ENCODE results near the gene TAS2R38.

Gene TAS2R38

DNA sequence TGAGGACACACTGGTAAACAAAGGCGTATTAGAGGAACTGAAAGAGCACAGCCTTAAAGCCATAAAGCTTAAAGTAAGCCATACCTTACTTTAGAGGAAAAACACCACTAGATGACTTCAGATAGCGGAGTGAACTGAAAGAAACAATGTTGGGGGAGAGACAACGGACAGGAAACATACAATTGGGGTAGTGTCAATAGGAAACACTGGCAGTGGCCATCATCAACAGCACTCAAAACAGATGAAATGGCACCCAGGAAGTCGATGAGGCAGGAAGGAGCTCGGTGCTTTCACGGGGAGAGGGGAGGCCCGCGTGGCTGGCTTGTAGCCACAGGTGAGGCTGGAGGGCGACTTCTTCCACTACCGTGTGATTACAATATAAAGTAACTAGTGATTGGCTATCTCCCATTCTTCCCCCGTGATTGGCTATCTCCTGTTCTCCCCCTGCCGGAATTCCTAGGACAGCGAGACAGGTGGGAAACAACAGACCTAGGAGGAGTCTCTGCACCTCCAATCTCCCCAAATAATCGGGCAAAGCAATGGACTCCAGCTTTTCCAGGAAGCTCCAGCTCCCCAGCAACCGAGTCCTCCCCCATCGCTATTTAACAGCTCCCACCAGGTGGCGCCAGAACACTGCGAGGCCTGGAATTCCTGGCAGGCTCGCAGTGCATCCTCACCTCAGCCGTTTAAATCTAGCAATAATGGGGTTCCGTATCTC lies 2.4 kb upstream of the TAS2R38 start:
- DNase-seq = peak; percentile 90

DNA sequence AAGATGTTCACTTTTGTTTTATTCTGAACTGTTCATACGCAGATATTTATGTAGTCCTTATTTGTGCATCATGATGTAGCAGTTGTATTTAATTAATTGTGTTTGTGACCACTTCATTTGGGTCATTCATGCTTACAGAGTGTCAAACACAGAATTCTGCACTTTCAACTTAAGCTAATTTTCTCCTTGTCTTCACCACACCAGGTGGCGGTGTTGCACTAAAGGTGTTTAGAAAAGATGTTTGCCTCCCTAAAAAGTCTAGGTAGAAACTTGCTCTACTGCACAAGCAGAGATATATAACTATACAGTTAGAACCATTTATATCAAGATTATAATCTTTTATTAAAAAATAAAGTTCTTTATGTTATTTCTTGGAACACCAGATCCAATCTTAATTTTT lies 1.3 kb upstream of the TAS2R38 start:
- DNase-seq = no peak

DNA sequence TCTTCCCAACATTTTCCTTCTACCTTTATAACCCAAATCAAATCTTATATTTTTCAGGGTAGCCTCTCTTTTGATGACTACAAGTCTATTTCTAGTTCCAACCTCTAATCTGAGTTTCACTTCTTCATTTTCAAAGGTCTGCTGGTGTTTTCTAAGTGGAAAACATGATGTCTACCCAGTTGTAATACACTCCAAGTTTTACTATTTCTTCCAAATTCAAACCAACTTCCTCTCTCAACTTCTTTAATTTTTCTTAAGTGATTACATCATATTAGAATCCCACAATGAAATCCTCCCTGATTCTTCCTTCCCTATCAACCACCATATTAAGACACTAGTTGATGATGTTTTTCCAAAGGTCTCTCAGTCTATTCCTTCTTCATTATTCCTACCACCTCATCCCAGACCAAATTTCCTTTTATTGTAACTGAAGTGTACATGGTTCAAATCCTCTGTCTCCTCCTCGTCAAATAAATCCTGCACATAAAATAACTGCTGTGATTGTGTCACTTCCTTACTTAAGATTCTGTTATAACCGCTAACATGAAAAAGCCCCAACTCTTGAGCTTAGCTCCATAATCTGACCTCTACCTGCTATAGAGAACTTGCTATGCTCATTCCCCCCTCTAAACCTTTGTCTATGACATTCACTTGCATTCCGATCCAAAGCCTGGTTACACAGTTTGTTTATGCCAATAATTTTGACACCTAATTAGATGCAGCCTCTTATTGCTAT lies 12.7 kb downstream of the TAS2R38 start:
- no peak for DNase-seq

DNA sequence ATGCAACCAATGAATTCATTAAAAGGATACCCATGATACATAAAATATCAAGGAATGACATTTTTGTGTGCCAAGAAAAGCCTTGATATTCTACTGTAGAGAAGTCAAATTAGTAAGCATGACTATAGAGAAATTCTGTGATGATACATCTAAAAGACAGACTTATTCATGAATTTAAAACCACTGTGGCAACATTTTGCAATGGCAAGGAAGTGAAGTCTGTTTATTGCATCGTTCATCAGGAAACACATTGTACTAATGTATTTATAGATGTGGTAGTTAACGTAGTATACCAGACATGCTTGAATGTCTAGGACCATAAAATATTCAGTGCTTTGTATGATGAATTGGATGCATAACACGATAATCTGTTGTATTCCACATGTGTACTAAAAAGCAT lies 17.5 kb downstream of the TAS2R38 start:
- no peak for DNase-seq

DNA sequence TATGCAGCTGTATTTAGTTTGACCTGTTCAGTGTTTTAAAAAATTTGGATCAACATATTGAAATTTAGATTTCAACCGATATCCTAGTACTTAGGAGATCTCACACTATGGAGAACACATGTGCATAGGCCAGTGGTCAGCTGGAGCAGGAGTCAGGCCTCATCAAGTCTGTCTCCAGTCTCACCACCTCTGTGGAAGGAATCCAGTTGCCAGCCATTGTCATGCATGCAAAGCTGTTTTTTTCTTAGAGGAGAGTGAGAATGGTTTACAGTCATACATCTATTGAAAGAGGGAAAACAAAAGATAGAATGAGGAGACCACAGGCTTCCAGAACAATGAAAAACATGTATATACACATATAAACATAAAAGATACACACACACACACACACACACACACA lies 19.2 kb downstream of the TAS2R38 start:
- no peak for DNase-seq

DNA sequence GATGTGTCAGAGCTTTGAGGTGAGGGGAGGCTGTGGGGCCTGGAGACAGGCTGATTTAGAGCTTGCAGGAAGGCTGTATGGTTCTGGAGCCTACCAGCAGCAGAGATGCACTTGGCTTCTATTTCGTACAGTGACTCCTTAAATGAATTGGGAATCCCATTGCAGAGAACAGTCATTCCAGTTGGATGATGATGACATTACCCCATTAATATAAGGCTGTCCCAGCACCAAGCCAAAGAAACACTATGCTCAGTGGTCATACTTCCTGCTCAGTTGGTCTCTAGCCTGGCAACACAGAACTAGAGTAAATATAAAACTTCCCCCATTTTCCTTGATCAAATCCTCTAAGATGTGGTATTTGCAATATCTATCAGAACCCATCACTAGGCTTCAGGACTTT lies 21.1 kb downstream of the TAS2R38 start:
- no peak for DNase-seq

DNA sequence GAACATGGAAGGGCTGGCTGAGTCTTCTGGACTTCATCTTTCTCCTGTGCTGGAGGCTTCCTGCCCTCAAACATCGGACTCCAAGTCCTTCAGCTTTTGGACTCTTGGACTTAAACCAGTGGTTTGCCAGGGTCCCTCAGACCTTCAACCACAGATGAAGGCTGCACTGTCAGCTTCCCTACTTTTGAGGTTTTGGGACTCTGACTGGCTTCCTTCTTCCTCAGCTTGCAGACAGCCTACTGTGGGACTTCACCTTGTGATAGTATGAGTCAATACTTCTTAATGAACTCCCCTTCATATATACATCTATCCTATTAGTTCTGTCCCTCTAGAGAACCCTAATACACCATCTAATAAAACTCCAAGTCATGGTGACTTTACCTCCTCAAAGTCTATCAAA lies 22.8 kb downstream of the TAS2R38 start:
- DNase-seq = no peak

DNA sequence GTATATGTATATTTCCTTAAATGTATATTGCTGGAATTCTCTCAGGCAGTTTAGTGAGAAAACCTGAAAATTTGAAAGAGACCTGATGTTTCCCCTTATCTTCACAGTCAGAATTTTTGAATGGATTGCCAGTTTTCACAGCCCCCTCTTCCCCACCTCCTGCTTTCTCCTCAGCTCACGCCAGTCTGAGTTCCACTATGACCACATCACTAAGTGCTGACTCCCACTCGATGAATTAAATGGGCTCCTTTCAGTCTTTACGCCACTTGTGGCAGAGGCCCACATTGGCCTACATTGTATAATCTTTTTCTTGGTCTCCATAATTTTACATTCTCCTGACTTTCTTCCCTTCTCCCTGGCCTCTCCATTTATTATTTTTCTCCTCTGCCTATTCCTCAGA lies 23.7 kb downstream of the TAS2R38 start:
- DNase-seq = no peak

DNA sequence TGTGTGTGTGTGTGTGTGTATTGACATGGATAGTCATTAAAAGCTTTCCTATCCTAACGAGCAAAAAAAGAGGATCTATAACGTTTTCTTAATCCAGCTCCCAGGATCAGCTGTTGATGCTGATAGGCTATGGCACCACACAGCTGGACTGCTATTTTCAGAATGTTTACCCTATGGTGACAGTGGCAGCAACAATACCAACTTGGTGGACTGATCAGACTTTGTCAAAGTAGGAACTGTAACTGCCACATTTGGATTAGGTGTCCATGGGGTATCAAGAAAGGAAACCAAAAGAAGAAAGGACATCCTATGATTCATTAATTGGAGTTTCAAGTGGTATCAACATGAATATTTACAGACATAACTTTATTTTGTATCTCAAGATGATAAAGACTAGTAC lies 24.1 kb downstream of the TAS2R38 start:
- no peak for DNase-seq

DNA sequence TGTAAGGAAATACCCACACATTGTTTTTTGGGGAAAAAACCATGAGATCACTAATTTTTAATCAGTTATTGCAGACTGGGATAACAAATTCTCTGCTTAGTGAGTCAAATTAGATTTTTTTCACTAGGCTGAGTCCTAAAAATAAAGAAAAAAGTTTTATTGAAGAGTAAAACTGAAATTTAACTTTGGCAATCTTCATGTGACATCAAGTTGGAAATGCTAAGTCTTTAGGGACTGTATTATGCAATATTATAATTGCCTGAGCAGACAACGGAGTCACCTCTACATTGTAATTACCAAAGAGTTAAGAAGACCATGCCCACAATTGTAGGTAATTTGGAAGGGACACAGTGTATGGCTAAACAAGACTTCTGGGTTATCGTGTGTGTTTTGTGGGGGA lies 24.6 kb downstream of the TAS2R38 start:
- DNase-seq = no peak

DNA sequence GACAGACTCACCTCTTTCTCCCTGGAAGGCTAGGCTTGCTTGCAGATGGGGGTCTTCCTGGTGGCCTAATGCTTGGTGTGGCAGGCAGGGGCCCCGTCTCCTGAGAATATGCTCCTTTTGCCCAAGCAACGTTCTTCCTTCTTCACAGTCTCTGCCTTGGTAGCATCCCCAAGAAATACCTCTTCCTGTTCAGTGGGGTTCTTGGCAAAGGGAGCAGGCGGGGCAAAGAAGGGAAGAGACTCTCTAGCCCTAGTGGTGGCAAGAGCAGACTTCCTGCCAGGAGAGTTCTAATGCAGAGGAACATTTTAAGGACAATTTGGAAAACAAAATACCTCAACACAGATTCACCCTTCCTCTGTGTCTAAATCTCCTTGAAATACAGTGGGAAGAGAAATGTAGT lies 26.8 kb downstream of the TAS2R38 start, which contains the start of gene CLEC5A:
TSS of gene CLEC5A (minus strand) at position 179 of the 400 bp plus-strand sequence. CDS start 682 bp downstream, outside the sequence.
- DNase-seq = no peak

DNA sequence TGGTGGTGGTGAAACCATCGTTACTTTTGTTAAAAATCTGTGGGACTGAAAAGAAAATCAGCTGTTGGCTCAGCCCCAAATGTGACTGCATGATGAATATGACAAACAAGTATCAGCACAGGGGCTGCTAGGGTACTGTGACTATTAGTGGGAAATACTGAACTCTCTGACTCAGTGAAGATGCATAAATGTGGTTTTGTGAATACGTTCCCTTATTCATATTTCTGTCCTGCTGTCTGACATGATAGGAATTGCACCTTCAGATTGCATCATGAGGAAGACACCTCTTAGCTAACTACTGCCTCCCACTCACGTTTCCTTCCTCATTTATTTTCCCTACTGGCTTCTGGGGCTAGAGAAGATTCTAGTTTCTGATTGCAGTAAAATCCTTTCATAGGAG lies 28.2 kb downstream of the TAS2R38 start:
- DNase-seq = no peak

DNA sequence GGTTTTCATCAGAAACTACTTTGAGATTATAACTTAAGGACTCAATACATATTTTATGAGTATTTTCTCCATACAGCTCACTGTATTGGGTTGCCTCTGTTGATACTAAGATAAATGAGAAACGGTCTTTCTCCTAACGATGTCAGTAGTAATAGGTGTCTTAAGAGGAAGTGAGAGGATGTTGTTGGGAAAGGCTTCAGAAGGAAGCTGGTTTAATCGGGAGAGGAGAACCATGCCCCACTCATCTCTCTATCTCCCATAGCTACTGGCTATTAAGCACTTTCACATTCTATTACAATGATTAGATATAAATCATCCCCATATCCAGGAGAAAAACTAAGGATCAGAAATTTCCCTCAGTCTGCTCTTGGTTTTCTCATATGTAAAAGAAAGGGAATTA lies 28.8 kb downstream of the TAS2R38 start:
- no peak for DNase-seq

DNA sequence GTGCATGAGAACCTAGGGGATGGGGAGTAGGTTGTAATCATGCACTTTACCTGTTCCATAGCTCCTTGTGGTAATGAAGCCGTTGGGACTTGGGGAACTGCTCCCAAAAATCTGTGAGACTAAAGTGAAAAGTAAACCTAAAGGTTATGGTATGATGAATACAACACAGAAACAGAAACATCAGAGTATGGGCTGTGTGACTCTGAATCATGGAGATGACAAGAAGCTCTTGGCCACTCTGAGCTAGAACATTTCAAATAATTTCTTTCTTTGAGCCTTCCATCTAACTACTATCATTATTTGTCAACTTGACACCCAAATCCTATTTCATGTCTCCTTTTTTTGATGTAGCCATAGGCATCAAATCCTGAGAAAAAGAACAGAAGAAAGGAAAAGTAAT lies 29.7 kb downstream of the TAS2R38 start:
- no peak for DNase-seq

DNA sequence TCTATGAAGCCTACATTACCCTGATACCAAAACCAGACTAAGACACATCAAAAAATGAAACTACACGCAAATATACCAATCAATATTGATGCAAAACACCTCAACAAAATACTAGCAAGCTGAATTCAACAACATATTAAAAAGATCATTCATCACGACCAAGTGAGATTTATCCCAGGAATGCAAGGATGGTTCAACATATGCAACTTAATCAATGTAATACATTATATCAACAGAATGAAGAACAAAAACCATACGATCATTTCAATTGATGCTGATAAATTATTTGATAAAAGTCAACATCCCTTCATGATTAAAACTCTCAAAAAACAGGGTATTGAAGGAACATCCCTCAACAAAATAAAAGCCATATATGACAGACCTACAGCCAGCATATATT lies 32.5 kb downstream of the TAS2R38 start:
- no peak for DNase-seq

DNA sequence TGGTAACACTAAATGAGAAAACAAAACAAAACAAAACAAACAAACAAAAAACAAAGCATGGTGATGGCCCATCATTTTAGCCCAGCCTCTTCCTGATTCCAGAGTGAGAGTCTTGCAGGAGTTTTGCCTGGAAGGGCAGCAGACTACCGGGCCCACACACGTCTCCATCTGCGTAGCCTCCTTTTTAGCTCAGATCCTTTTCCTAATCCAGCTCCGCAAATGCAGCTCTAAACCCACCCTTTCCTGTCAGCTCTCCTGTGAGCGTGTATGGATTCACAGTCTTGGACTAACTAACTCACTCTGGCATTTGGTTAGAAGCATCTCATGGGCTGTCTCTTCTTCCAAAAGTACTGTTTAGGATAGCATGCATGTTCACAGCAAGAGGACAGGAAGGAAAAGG lies 43.4 kb downstream of the TAS2R38 start:
- no peak for DNase-seq

DNA sequence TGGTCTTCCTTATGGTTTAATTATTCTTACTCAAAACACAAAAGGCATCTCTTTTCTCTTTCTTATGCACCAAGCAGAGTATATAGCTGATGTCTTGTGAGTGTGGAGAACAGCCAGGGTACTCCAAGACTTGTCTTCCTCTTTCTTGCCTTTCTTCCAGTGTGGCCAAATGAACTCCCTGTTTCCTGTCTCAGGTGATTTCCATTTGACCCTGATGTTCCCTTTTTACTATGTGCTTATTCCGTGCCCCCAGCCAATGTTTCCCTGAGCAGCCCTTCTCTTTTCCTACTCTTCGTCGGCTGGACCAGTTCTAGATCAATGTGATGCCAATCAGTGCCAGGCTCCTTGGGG lies 44.8 kb downstream of the TAS2R38 start:
- no peak for DNase-seq

DNA sequence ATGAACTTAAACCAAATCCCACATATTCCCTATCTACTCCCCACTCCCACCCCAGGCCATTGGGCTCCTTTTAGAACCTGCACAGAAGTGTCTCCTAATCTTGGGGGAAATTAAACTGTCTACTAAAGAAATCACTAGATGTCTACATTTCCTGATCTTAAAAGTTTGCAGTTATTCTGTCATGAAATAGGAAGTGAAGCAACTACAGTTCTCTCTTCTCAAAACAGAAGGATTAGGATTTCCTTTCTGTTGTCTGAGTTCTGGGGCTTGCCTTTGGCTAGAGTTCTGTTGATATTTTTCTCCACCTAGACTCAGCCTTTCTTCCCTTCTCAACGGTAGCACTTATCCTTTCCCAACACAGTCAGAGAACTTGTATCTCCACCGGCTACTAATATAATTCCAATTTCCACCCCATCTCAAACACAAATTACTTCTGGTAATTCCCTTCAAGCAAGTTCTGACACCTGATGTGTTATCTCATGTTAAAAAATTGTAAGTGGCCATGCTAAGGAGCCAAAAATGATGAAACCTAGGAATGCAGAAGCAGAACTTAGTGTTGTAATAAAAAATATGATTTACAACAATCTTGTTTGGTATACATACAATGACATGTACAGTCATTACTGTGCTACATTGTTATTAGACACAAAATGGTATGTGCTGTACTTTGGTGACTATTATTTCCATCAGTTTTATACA lies 45.3 kb downstream of the TAS2R38 start:
- DNase-seq = no peak
